H9 (cell line): Measurements from ENCODE around the gene NCK1. TPM values are rescaled to one million over a fixed set of nuclear protein-coding genes. Genes with fewer than 3 reads are reported as not detected.

Experiments used
- DNase-seq: peaks from one replicate; pipeline ENCODE4 v3.0.0-alpha.2; 2017
- H2AFZ ChIP-seq: one replicate; pipeline ENCODE4 v1.6.1; 2013; ENCODE audit warnings: mild to moderate bottlenecking, low read length, control low read depth, moderate library complexity
- H2AK5ac ChIP-seq: 2 replicates; pipeline ENCODE4 v1.6.1; 2013; ENCODE audit warnings: low read length, control low read depth, mixed read lengths; ENCODE audit not compliant: insufficient read length
- H2BK120ac ChIP-seq: one replicate; pipeline ENCODE4 v1.6.1; 2013; ENCODE audit warnings: low read depth, mild to moderate bottlenecking, low read length, control low read depth, inconsistent platforms; ENCODE audit not compliant: poor library complexity, severe bottlenecking
- H2BK12ac ChIP-seq: 2 replicates; pipeline ENCODE4 v1.6.1; 2013; ENCODE audit warnings: low read length, control low read depth, mixed read lengths, low read depth; ENCODE audit not compliant: insufficient read length
- H2BK15ac ChIP-seq: 2 replicates; pipeline ENCODE4 v1.6.1; 2013; ENCODE audit warnings: low read depth, low read length, control low read depth
- H2BK20ac ChIP-seq: one replicate; pipeline ENCODE4 v1.6.1; 2013; ENCODE audit warnings: low read depth, mild to moderate bottlenecking, low read length, control low read depth, inconsistent platforms; ENCODE audit not compliant: poor library complexity, severe bottlenecking
- H2BK5ac ChIP-seq: 2 replicates; pipeline ENCODE4 v1.6.1; 2013; ENCODE audit warnings: low read length, control low read depth, mixed read lengths; ENCODE audit not compliant: insufficient read length
- H3K14ac ChIP-seq: 2 replicates; pipeline ENCODE4 v1.6.1; 2013; ENCODE audit warnings: low read length, control low read depth; ENCODE audit not compliant: insufficient read depth
- H3K18ac ChIP-seq: 2 replicates; pipeline ENCODE4 v1.6.1; 2013; ENCODE audit warnings: low read depth, mild to moderate bottlenecking, mixed read lengths, low read length, control low read depth; ENCODE audit not compliant: insufficient read length
- H3K23ac ChIP-seq: 2 replicates; pipeline ENCODE4 v1.6.1; 2013; ENCODE audit warnings: low read length, control low read depth, mixed read lengths, low read depth; ENCODE audit not compliant: insufficient read length
- H3K23me2 ChIP-seq: 2 replicates; pipeline ENCODE4 v1.6.1; 2013; ENCODE audit warnings: low read depth, mild to moderate bottlenecking, mixed read lengths, low read length, control low read depth; ENCODE audit not compliant: insufficient read length, poor library complexity, severe bottlenecking
- H3K27ac ChIP-seq: 2 replicates; pipeline ENCODE4 v1.5.1; 2013; ENCODE audit warnings: low read length, control low read depth, mixed read lengths, low read depth; ENCODE audit not compliant: insufficient read length
- H3K27me3 ChIP-seq: 2 replicates; pipeline ENCODE4 v1.6.1; 2013; ENCODE audit warnings: low read length, control low read depth, inconsistent platforms; ENCODE audit not compliant: insufficient read depth
- H3K4ac ChIP-seq: 2 replicates; pipeline ENCODE4 v1.6.1; 2013; ENCODE audit warnings: low read depth, mild to moderate bottlenecking, control low read depth, inconsistent platforms, low read length, moderate library complexity
- H3K4me1 ChIP-seq: 2 replicates; pipeline ENCODE4 v1.6.1; 2013; ENCODE audit warnings: low read length, control low read depth, inconsistent platforms; ENCODE audit not compliant: insufficient read depth
- H3K4me2 ChIP-seq: 2 replicates; pipeline ENCODE4 v1.6.1; 2013; ENCODE audit warnings: low read length, control low read depth, mixed read lengths; ENCODE audit not compliant: insufficient read length, insufficient read depth
- H3K56ac ChIP-seq: 2 replicates; pipeline ENCODE4 v1.6.1; 2013; ENCODE audit warnings: low read depth, mild to moderate bottlenecking, mixed read lengths, low read length, control low read depth; ENCODE audit not compliant: insufficient read length
- H3K79me1 ChIP-seq: 2 replicates; pipeline ENCODE4 v1.6.1; 2013; ENCODE audit warnings: low read depth, mild to moderate bottlenecking, moderate library complexity, low read length, control low read depth, inconsistent platforms; ENCODE audit not compliant: insufficient read depth, poor library complexity, severe bottlenecking
- H3K79me2 ChIP-seq: 2 replicates; pipeline ENCODE4 v1.6.1; 2013; ENCODE audit warnings: low read length, control low read depth, inconsistent platforms; ENCODE audit not compliant: insufficient read depth
- H3K9ac ChIP-seq: 2 replicates; pipeline ENCODE4 v1.6.1; 2013; ENCODE audit warnings: low read length, control low read depth, mixed read lengths; ENCODE audit not compliant: insufficient read length; ENCODE audit errors: extremely low read depth
- H3K9me3 ChIP-seq: one replicate; pipeline ENCODE4 v1.6.1; 2013; ENCODE audit warnings: low read depth, low read length, inconsistent platforms; ENCODE audit not compliant: control insufficient read depth
- H3T11ph ChIP-seq: one replicate; pipeline ENCODE4 v1.6.1; 2013; ENCODE audit warnings: mild to moderate bottlenecking, low read length, control low read depth, inconsistent platforms
- H4K20me1 ChIP-seq: one replicate; pipeline ENCODE4 v1.6.1; 2013; ENCODE audit not compliant: control insufficient read depth, insufficient read length, insufficient read depth
- H4K5ac ChIP-seq: 2 replicates; pipeline ENCODE4 v1.6.1; 2013; ENCODE audit warnings: low read depth, mild to moderate bottlenecking, mixed read lengths, low read length, control low read depth; ENCODE audit not compliant: insufficient read length
- H4K8ac ChIP-seq: replicated peaks from 2 replicates; pipeline ENCODE4 v1.6.1; 2013; ENCODE audit warnings: low read length, control low read depth, mixed read lengths, low read depth; ENCODE audit not compliant: insufficient read length
- H4K91ac ChIP-seq: 2 replicates; pipeline ENCODE4 v1.6.1; 2013; ENCODE audit warnings: low read depth, mild to moderate bottlenecking, moderate library complexity, mixed read lengths, low read length, control low read depth; ENCODE audit not compliant: insufficient read length
- H3K27ac Mint-ChIP-seq, 3 experiments: 2 replicates in 2 of 3; 3 replicates in 1 of 3; pipeline ENCODE4 v1.8.0; 2020 to 2021; ENCODE audit warnings: mixed read lengths in 3 of 3, mild to moderate bottlenecking in 1 of 3, moderate library complexity in 1 of 3
- H3K27me3 Mint-ChIP-seq: 2 replicates; pipeline ENCODE4 v1.8.0; 2021; ENCODE audit warnings: low read depth, mild to moderate bottlenecking, moderate library complexity, mixed read lengths
- H3K36me3 Mint-ChIP-seq, 3 experiments: 2 replicates in 2 of 3; 3 replicates in 1 of 3; pipeline ENCODE4 v1.8.0; 2020 to 2021; ENCODE audit warnings: low read depth in 3 of 3, mixed read lengths in 3 of 3; ENCODE audit not compliant: insufficient read depth in 1 of 3
- H3K4me1 Mint-ChIP-seq, 2 experiments: 2 replicates each; pipeline ENCODE4 v1.8.0; 2020; ENCODE audit warnings: mixed read lengths in 2 of 2
- H3K4me3 Mint-ChIP-seq, 2 experiments: 2 replicates in 1 of 2; 3 replicates in 1 of 2; pipeline ENCODE4 v1.8.0; 2020 to 2021; ENCODE audit warnings: mild to moderate bottlenecking in 2 of 2, mixed read lengths in 2 of 2, moderate library complexity in 1 of 2
- H3K9me3 Mint-ChIP-seq, 2 experiments: 2 replicates in 1 of 2; 3 replicates in 1 of 2; pipeline ENCODE4 v1.8.0; 2020; ENCODE audit warnings: mild to moderate bottlenecking in 2 of 2, mixed read lengths in 2 of 2, moderate library complexity in 1 of 2
- CTCF ChIP-seq: fragments of 200-600 bp; sonication (generic); conservative IDR thresholded peaks from 3 replicates; pipeline ENCODE4 v1.8.0; 2021; ENCODE audit warnings: antibody characterized with exemption, mild to moderate bottlenecking
- WGBS: extraction: QIAGEN DNeasy Blood & Tissue Kit; methylation state at CpG from one replicate; pipeline ENCODE4 v1.1.7; 2013; ENCODE audit warnings: missing lambda C conversion rate, low lambda C conversion rate, mixed read lengths; ENCODE audit not compliant: insufficient read length; ENCODE audit errors: extremely low coverage; 5-methylcytosine and 5-hydroxymethylcytosine counted together
- total RNA-seq: library from RNA; stranded (reverse); gene quantifications from 2 replicates; pipeline ENCODE4 v1.2.1, GENCODE V29; 2021

NCK1 gene
- total RNA-seq, 1 experiment from 2014 or later, result 26.4 TPM

DNA sequence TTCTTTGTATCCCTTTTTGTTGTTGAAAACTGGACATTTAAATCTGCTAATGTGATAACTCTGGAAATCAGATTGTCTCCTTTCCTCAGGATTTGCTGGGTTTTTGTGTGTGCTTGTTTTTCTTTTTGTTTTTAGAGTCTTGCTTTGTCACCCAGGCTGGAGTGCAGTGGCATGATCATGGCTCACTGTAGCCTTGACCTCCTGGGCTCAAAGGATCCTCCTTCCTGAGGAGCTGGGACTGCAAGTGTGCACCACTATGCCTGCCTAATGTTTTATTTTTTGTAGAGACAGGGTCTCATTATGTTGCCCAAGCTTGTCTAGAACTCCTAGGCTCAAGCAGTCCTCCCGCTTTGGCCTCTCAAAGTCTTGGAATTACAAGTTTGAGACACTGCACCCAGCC lies 51.2 kb downstream of the NCK1 start:
- no peak for DNase-seq
- no peak overlapping the region for H3T11ph ChIP-seq
- no peak overlapping the region for H2AK5ac ChIP-seq
- H3K27ac ChIP-seq, result no peak overlapping the region
- H2BK12ac ChIP-seq, result no peak overlapping the region
- H3K4me2 ChIP-seq, result no peak overlapping the region
- TF ChIP-seq CTCF, result no peak
- Mint-ChIP-seq H3K4me3 (no peak overlapping the region), H3K36me3 (peaks cover 0 to 10% (median 7%) of the 10 kb centered on the region in 3 experiments; a peak in 3 of 7 replicates), H3K27ac (peak overlapping the region in 2 of 3 experiments; percentile 15 to 88; a peak in 3 of 7 replicates), H3K9me3 (peaks cover 8% of the 10 kb centered on the region in 2 experiments; a peak in 4 of 5 replicates), H3K4me1 (peaks cover 32 to 35% of the 10 kb centered on the region in 2 experiments), H3K27me3 (no peaks in the 10 kb centered on the region)
- H4K91ac ChIP-seq, result no peak overlapping the region
- H3K23ac ChIP-seq, result no peak overlapping the region
- H2BK5ac ChIP-seq, result no peak overlapping the region
- no peak overlapping the region for H2AFZ ChIP-seq
- no peak overlapping the region for H2BK120ac ChIP-seq
- H4K5ac ChIP-seq, result no peak overlapping the region
- no peak overlapping the region for H3K4ac ChIP-seq
- H2BK20ac ChIP-seq, result no peak overlapping the region
- H3K4me1 ChIP-seq, result no peaks in the 10 kb centered on the region; the same call in 1 of the 2 replicates
- no peak overlapping the region for H3K14ac ChIP-seq
- no peak overlapping the region for H3K18ac ChIP-seq
- no peak overlapping the region for H3K9ac ChIP-seq
- H3K9me3 ChIP-seq, result no peaks in the 10 kb centered on the region
- no peaks in the 10 kb centered on the region for H3K27me3 ChIP-seq
- peaks cover 10% of the 10 kb centered on the region; the same call in 1 of the 2 replicates for H3K79me2 ChIP-seq
- no peaks in the 10 kb centered on the region for H3K23me2 ChIP-seq
- no peak overlapping the region for H3K56ac ChIP-seq
- no peaks in the 10 kb centered on the region for H4K20me1 ChIP-seq
- H2BK15ac ChIP-seq, result no peak overlapping the region
- H3K79me1 ChIP-seq, result peaks cover 3% of the 10 kb centered on the region
- no CpG with 5 or more reads among the region's 1 CpG for WGBS
- H4K8ac ChIP-seq, result no peak overlapping the region
